Cardiac fibroblast (primary cell): ENCODE measurements around the gene USP25.

Experiments used
- DNase-seq, 2 donors: peaks; one replicate each; pipeline versions ENCODE4 v3.0.0 to v3.0.0-alpha.2; 2010; ENCODE audit warnings: low read depth in 2 of 2
- H3K4me3 ChIP-seq, 2 donors: replicated peaks in 1 of 2; 1 replicate in 1 of 2; 2 replicates in 1 of 2; pipeline ENCODE4 v1.5.1; 2011; ENCODE audit warnings: low read depth in 2 of 2, low read length in 2 of 2, mild to moderate bottlenecking in 2 of 2, moderate library complexity in 1 of 2
- CTCF ChIP-seq: IDR thresholded peaks from one replicate; pipeline ENCODE4 v1.5.1; 2011; ENCODE audit warnings: low read depth, mild to moderate bottlenecking, low read length, inconsistent platforms

The USP25 gene

GRCh38 chr21:15856813-15857212, 127.0 kb downstream of the USP25 start:
- TF ChIP-seq CTCF = no peak
- H3K4me3 ChIP-seq = no peak overlapping the region
- no peak for DNase-seq

DNA sequence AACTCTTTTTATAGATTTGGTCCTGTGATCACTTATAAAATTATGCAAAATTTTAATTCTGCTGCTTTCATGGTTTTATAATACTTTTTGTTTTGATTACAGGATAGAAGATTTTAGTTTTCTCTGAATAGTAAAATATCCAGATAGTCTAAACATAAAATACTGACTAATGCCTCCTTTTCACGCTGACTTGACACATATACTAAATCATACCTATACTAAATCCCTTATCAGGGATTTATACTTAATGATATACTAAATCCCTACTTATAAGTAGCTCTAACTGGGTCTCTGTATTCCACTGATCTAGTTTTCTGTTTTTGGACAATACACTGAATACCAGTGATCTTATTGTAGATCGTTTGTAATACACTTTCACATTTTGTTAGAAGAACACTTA, 128.0 kb downstream of the USP25 start:
- no peak for TF ChIP-seq CTCF
- DNase-seq = no peak
- H3K4me3 ChIP-seq = no peak overlapping the region

GRCh38 chr21:15860541-15860940, 130.8 kb downstream of the USP25 start:
- no peak for TF ChIP-seq CTCF
- H3K4me3 ChIP-seq = no peak overlapping the region
- DNase-seq = no peak

- no peak for DNase-seq
- no peak overlapping the region for H3K4me3 ChIP-seq
- TF ChIP-seq CTCF = no peak
Observed at GRCh38 chr21:15868940-15869339, 139.2 kb downstream of the USP25 start.

- no peak for TF ChIP-seq CTCF
- no peak for DNase-seq
Observed at GRCh38 chr21:15870819-15871218, 141.0 kb downstream of the USP25 start.

DNA sequence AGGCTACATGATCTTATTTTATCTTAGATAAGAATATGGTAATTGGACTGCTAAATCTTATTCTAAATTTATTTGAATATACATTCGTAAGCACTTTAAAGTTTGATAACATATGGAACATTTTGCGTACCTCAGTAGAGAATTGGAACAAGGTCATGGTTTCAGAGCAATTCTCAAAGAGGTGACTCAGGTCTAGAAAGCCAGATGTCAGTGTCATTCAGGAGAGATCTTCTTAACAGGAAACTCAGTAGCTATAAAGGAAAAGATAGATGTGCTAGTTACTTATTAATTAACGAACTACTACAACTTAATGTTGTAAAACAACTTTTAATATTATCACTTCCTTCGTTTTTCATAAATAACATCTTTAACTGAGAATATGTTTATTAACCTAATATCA, 142.5 kb downstream of the USP25 start:
- H3K4me3 ChIP-seq = no peak overlapping the region
- no peak for TF ChIP-seq CTCF
- DNase-seq = no peak

More at GRCh38 chr21:15870819-15871218, 141.0 kb downstream of the USP25 start:
- H3K4me3 ChIP-seq = no peak overlapping the region

DNA sequence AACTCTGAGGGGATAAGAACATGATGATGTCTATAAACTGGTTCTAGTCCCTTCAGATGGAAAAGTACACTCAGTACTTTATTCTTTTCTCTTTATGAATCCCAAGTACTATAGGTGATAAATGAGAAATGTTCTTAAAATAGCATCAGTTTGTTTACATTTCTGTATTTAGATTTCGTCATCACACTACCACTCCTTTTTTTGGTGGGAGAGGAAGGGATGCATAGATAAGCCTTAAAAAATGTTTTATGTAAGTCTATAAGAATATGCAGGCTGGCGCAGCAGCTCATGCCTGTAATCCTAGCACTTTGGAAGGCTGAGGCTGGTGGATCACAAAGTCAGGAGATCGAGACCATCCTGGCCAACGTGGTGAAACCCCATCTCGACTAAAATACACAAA, 144.8 kb downstream of the USP25 start:
- DNase-seq = peak in 1 of 2 donors; percentile 24
- no peak for TF ChIP-seq CTCF
- H3K4me3 ChIP-seq = no peak overlapping the region
